OCI-LY7 (cell line): ENCODE data around the gene UQCC5. TPM values are rescaled to one million over a fixed set of nuclear protein-coding genes. Genes with fewer than 3 reads are reported as not detected.

Source experiments
- BruUV-seq: library from RNA; stranded (reverse); fragments of 400-500 nt; replicated peaks from 2 replicates; lab custom pipeline; 2021; lab: Mats Ljungman, UMichigan
- CTCF ChIA-PET: fragments of 300-600 bp; sonication (Branson Sonifier 250); formaldehyde crosslinking; loops from one replicate; lab custom pipeline; 2022; ENCODE audit warnings: antibody characterized with exemption; ENCODE audit not compliant: unreplicated experiment; lab: Charles Lee
- POLR2A ChIA-PET: fragments of 300-600 bp; sonication (Branson Sonifier 250); formaldehyde crosslinking; loops from one replicate; lab custom pipeline; 2022; ENCODE audit warnings: antibody characterized with exemption; lab: Charles Lee
- DNase-seq: peaks from one replicate; pipeline ENCODE4 v3.0.0-alpha.2; 2015; ENCODE audit warnings: low spot score
- H2AFZ ChIP-seq: fragments of 200-600 bp; sonication (generic), shearing (Covaris generic); 2 replicates; pipeline ENCODE4 v1.6.1; 2014; ENCODE audit warnings: mild to moderate bottlenecking, antibody characterized with exemption, low read length, moderate library complexity
- H3K27ac ChIP-seq: fragments of 200-600 bp; sonication (generic); 2 replicates; pipeline ENCODE4 v1.5.1; 2014; ENCODE audit warnings: mixed run types, low read depth, mild to moderate bottlenecking, moderate library complexity, low read length, inconsistent platforms; ENCODE audit not compliant: poor library complexity, severe bottlenecking
- H3K36me3 ChIP-seq: fragments of 200-600 bp; sonication (generic); 2 replicates; pipeline ENCODE4 v1.6.1; 2014; ENCODE audit warnings: mild to moderate bottlenecking, antibody characterized with exemption, low read length, moderate library complexity, mixed read lengths; ENCODE audit not compliant: insufficient read depth
- H3K4me1 ChIP-seq: fragments of 200-600 bp; sonication (generic); 2 replicates; pipeline ENCODE4 v1.5.1; 2014; ENCODE audit warnings: mild to moderate bottlenecking, low read length; ENCODE audit not compliant: insufficient read depth, poor library complexity, severe bottlenecking
- H3K4me2 ChIP-seq: fragments of 200-600 bp; sonication (generic); 2 replicates; pipeline ENCODE4 v1.6.1; 2014; ENCODE audit warnings: mild to moderate bottlenecking, low read length
- H3K4me3 ChIP-seq: fragments of 200-600 bp; sonication (generic); 2 replicates; pipeline ENCODE4 v1.5.1; 2014; ENCODE audit warnings: mild to moderate bottlenecking, low read depth, low read length; ENCODE audit not compliant: poor library complexity, severe bottlenecking
- H3K79me2 ChIP-seq: fragments of 200-600 bp; sonication (generic); 2 replicates; pipeline ENCODE4 v1.6.1; 2016; ENCODE audit warnings: low read depth, mild to moderate bottlenecking, low read length, moderate library complexity, mixed read lengths; ENCODE audit not compliant: insufficient read depth
- H3K9me2 ChIP-seq: fragments of 200-600 bp; sonication (generic); 2 replicates; pipeline ENCODE4 v1.6.1; 2016; ENCODE audit warnings: mild to moderate bottlenecking, low read length, mixed read lengths; ENCODE audit not compliant: insufficient read depth
- H3K9me3 ChIP-seq: fragments of 200-600 bp; sonication (generic); 2 replicates; pipeline ENCODE4 v1.6.1; 2014; ENCODE audit warnings: mild to moderate bottlenecking, mixed run types, low read length, mixed read lengths
- H4K20me1 ChIP-seq: fragments of 200-600 bp; sonication (generic); 2 replicates; pipeline ENCODE4 v1.6.1; 2014; ENCODE audit warnings: mild to moderate bottlenecking, antibody characterized with exemption, low read length, moderate library complexity, mixed read lengths; ENCODE audit not compliant: insufficient read depth
- EZH2phosphoT487 ChIP-seq: fragments of 200-600 bp; sonication (generic); IDR thresholded peaks from 2 replicates; pipeline ENCODE4 v1.6.1; 2018; ENCODE audit warnings: low read depth, borderline replicate concordance, mild to moderate bottlenecking, mixed run types, antibody characterized with exemption, low read length, moderate library complexity, mixed read lengths
- intact Hi-C: fragments of 100-400 bp; cut with micrococcal nuclease; formaldehyde crosslinking; loops from one replicate; pipeline ENCODE4 v1.10.0; 2022; ENCODE audit not compliant: unreplicated experiment
- total RNA-seq, 2 experiments: library from RNA; depleted of rRNA in 1 of 2; stranded (reverse); fragments of >200 nt in 1 of 2; shearing (Covaris generic) in 1 of 2; gene quantifications; 2 replicates each; pipeline ENCODE4 v1.2.3, GENCODE V29; 2014 to 2022
- TF ChIP-seq, protein P1 (sequence below): fragments of 200-600 bp; sonication (generic); conservative IDR thresholded peaks from 2 replicates; pipeline ENCODE4 v1.5.1; 2014; ENCODE audit warnings: mild to moderate bottlenecking, antibody characterized with exemption, low read length, moderate library complexity, mixed read lengths

The UQCC5 gene
- total RNA-seq, 2 experiments from 2014 or later: 18.4 to 25.6 TPM

DNA sequence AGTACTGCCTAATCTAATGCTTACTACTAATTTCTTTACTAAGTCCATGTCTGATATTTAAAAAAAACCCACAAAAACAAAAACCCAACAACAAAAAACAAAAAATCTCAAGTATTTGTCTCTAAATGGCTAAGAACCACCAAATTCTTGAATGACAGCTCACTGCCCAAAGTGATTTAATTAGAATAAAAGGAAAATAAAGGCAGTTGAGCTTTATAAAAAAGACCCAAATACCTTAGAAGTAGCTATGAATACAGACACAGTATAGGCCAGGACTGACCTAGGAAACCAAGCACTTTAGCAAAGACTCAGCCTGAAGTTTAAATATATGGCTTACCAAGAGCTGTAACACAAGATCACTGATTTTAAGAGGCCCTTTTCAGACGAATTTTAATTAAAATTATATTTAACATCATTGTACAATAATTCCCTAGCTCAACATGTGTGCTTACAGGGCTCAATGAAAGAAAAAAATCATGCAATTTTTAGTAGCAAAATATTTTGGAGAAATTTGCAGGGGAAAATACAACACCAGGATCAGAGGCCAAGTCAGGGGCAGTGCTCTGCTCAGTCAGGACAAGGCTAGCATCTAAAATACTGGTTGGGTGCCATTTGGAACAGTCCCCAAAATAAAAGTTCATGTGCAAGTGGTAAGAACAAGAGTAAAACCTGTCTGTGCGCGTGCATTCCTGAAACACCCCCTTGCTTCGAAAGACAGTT lies 24.8 kb downstream of the UQCC5 start:
- POLR2A ChIA-PET: interaction anchor here (0.9 to 1.0 kb wide), 3 partner anchors 25 to 31 kb away, joined by 3 to 5 read pairs (median 3); no protein-coding TSS in a partner anchor

DNA sequence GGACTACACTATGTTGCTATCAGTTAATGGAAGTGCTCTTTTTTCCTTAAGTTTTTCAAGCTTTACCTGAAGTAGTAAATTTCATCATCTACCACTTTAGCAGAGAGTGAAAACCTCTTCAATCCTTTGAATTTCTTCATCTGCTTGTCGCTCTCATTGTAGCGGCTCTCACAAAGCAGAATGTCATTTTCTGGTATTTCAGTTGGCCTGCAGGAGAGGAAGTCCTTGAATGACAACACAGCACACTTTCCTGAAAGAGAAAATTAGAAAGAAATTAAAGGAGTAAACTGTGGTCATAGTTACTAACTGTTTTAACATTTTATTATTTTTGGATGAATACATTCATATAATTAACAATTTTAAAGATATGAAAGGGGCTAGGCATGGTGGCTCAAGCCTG lies 27.6 kb downstream of the UQCC5 start:
- Histone ChIP-seq H3K4me2 (no peak overlapping the region), H4K20me1 (no peaks in the 10 kb centered on the region), H3K36me3 (peaks cover 66% of the 10 kb centered on the region), H3K79me2 (no peaks in the 10 kb centered on the region), H3K4me3 (no peak overlapping the region), H3K9me3 (no peaks in the 10 kb centered on the region), H3K4me1 (no peaks in the 10 kb centered on the region), H3K27ac (no peak overlapping the region), H3K9me2 (no peaks in the 10 kb centered on the region), H2AFZ (no peak overlapping the region)
- BruUV-seq: no TSS peak
- ChIA-PET CTCF (no interaction called here), POLR2A (interaction anchor here (0.7 kb wide), 1 partner anchor 294 kb away, joined by 3 read pairs; no protein-coding TSS in a partner anchor)
- TF ChIP-seq, protein P1, sequence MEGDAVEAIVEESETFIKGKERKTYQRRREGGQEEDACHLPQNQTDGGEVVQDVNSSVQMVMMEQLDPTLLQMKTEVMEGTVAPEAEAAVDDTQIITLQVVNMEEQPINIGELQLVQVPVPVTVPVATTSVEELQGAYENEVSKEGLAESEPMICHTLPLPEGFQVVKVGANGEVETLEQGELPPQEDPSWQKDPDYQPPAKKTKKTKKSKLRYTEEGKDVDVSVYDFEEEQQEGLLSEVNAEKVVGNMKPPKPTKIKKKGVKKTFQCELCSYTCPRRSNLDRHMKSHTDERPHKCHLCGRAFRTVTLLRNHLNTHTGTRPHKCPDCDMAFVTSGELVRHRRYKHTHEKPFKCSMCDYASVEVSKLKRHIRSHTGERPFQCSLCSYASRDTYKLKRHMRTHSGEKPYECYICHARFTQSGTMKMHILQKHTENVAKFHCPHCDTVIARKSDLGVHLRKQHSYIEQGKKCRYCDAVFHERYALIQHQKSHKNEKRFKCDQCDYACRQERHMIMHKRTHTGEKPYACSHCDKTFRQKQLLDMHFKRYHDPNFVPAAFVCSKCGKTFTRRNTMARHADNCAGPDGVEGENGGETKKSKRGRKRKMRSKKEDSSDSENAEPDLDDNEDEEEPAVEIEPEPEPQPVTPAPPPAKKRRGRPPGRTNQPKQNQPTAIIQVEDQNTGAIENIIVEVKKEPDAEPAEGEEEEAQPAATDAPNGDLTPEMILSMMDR: no peak
- no peak for TF ChIP-seq EZH2phosphoT487
- intact Hi-C loops: no loop called here
- DNase-seq: no peak

More for the DNA sequence above, 24.8 kb downstream of the UQCC5 start:
- Histone ChIP-seq H2AFZ (no peak overlapping the region), H3K9me3 (no peaks in the 10 kb centered on the region), H3K36me3 (peaks cover 83% of the 10 kb centered on the region), H4K20me1 (no peaks in the 10 kb centered on the region), H3K79me2 (no peaks in the 10 kb centered on the region), H3K4me2 (no peak overlapping the region), H3K27ac (no peak overlapping the region), H3K9me2 (no peaks in the 10 kb centered on the region), H3K4me1 (no peaks in the 10 kb centered on the region), H3K4me3 (no peak overlapping the region)
- BruUV-seq: no TSS peak
- CTCF ChIA-PET: no interaction called here
- intact Hi-C loops: no loop called here
- DNase-seq: no peak
- TF ChIP-seq EZH2phosphoT487: no peak
- TF ChIP-seq, protein P1: no peak

DNA sequence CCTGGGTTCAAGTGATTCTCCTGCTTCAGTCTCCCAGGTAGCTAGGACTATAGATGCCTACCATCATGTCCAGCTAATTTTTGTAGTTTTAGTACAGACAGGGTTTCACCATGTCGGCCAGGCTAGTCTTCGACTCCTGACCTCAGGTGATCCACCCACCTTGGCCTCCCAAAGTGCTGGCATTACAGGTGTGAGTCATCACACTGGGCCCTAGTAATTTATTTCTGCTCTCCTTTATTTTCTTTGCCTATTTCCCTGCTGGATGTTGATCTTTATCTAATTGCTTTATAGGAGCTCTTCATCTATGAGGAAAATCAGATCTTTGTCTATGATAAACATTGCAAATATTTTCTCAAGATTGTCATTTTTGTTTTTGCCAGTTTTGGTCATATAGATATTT lies 31.7 kb downstream of the UQCC5 start:
- H4K20me1 ChIP-seq: no peaks in the 10 kb centered on the region
- no peak overlapping the region for H2AFZ ChIP-seq

More for the DNA sequence above, 31.7 kb downstream of the UQCC5 start:
- CTCF ChIA-PET: no interaction called here
- Histone ChIP-seq H3K4me3 (no peak overlapping the region), H3K79me2 (no peaks in the 10 kb centered on the region), H3K36me3 (peaks cover 51% of the 10 kb centered on the region), H3K4me2 (no peak overlapping the region), H3K9me3 (no peaks in the 10 kb centered on the region), H3K4me1 (no peaks in the 10 kb centered on the region), H3K9me2 (no peaks in the 10 kb centered on the region), H3K27ac (no peak overlapping the region)
- POLR2A ChIA-PET: interaction anchor here (0.6 to 0.9 kb wide), 2 partner anchors 11 to 41 kb away, joined by 3 read pairs; no protein-coding TSS in a partner anchor
- no TSS peak for BruUV-seq
- intact Hi-C loops: no loop called here
- TF ChIP-seq, protein P1: no peak
- TF ChIP-seq EZH2phosphoT487: no peak
- DNase-seq: no peak
